Transverse colon (tissue), 4 donors: ENCODE measurements around the gene HNF1A. TPM values are rescaled to one million over a fixed set of nuclear protein-coding genes. Genes with fewer than 3 reads are reported as not detected.

Experiments
- DNase-seq: peaks from one replicate; pipeline ENCODE4 v3.0.0-alpha.2; 2019
- H3K27ac ChIP-seq, 4 donors: fragments of 200-600 bp; sonication (generic); 2 replicates each; pipeline ENCODE4 v1.5.1; 2016 to 2018; ENCODE audit warnings: inconsistent platforms in 4 of 4
- H3K27me3 ChIP-seq: fragments of 200-600 bp; sonication (generic); 2 replicates; pipeline ENCODE4 v1.5.1; 2017; ENCODE audit warnings: inconsistent platforms
- H3K36me3 ChIP-seq, 4 donors: fragments of 200-600 bp; sonication (generic); 2 replicates each; pipeline ENCODE4 v1.5.1; 2017 to 2019; ENCODE audit warnings: inconsistent platforms in 4 of 4
- H3K4me1 ChIP-seq, 4 donors: fragments of 200-600 bp; sonication (generic); 2 replicates each; pipeline ENCODE4 v1.5.1; 2017 to 2020; ENCODE audit warnings: inconsistent platforms in 4 of 4
- H3K4me3 ChIP-seq, 4 donors: fragments of 200-600 bp; sonication (generic); 1 replicate in 1 of 4; 2 replicates in 3 of 4; pipeline versions ENCODE4 v1.5.1 to v1.6.1; 2017 to 2019; ENCODE audit warnings: inconsistent platforms in 4 of 4
- H3K9me3 ChIP-seq, 2 donors: fragments of 200-600 bp; sonication (generic); 2 replicates each; pipeline ENCODE4 v1.5.1; 2017 to 2019; ENCODE audit warnings: inconsistent platforms in 2 of 2
- CTCF ChIP-seq, 5 experiments: fragments of 200-600 bp in 3 of 5; fragments of 450-650 bp in 2 of 5; sonication (generic) in 3 of 5; IDR thresholded peaks; 1 replicate in 2 of 5; 2 replicates in 3 of 5; pipeline ENCODE4 v1.5.1; 2016 to 2017; ENCODE audit warnings: antibody characterized with exemption in 5 of 5, inconsistent platforms in 3 of 5, mild to moderate bottlenecking in 2 of 5, moderate library complexity in 1 of 5
- EP300 ChIP-seq: sonication (generic); formaldehyde crosslinking; IDR thresholded peaks from one replicate; pipeline ENCODE4 v1.6.1; 2017; ENCODE audit warnings: antibody characterized with exemption, low read depth
- POLR2A ChIP-seq: fragments of 450-650 bp; IDR thresholded peaks from one replicate; pipeline ENCODE4 v1.6.1; 2016; ENCODE audit warnings: antibody characterized with exemption, mild to moderate bottlenecking, moderate library complexity
- POLR2AphosphoS5 ChIP-seq, 3 donors: sonication (generic); formaldehyde crosslinking; IDR thresholded peaks; one replicate each; pipeline ENCODE4 v1.6.1; 2016; ENCODE audit warnings: antibody characterized with exemption in 3 of 3
- WGBS, 2 donors: methylation state at CpG; one replicate each; pipeline ENCODE4 v1.1.5; 2018; ENCODE audit warnings: low coverage in 1 of 2; 5-methylcytosine and 5-hydroxymethylcytosine counted together
- in situ Hi-C, 4 donors: fragments of 200-750 bp; cut with MboI; loops; one replicate each; pipeline versions ENCODE4 v1.15.0 to v1.15.1; 2017; ENCODE audit warnings: low sequenced_read_pairs in 3 of 4, low pct_ligation_motif_present in 1 of 4, low pct_unique_long_range_greater_than_20kb in 1 of 4
- intact Hi-C: fragments of 100-400 bp; cut with DNase I; formaldehyde crosslinking; loops from one replicate; pipeline ENCODE4 v1.15.1; 2023; ENCODE audit warnings: low total_unique reads
- total RNA-seq, 4 donors: library from RNA; depleted of rRNA; stranded (reverse); fragments of >200 nt; gene quantifications; one replicate each; pipeline ENCODE4 v1.1.0, GENCODE V29; 2016

The HNF1A gene
- total RNA-seq, 4 donors from 2014 or later = 16.5 to 71.4 (median 23.6) TPM

DNA sequence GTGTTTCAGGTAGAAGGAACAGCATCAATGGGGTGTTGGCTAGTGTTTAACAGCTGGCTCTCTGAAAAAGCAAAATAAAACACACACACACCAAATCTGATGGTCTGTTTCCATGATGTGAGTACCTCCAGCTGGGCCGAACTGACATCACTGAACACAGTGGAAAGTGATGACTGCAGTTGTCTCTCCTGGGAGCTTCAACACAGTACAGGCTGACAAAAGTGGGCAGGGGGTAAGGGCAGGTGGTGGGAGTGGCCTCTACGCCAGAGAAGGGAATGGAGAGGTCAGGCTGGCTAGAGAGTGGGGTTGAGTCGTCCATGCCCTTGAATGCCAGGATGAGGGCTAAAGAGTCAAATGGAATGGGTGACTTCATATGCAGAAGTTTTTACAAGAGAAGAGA lies 8.0 kb upstream of the HNF1A start:
- H3K4me1 ChIP-seq = peaks cover 0 to 8% (median 0%) of the 10 kb centered on the region in 4 donors
- H3K9me3 ChIP-seq = no peaks in the 10 kb centered on the region
- no peak overlapping the region for H3K4me3 ChIP-seq
- no peaks in the 10 kb centered on the region for H3K27me3 ChIP-seq
- WGBS, 2 donors = 59 to 100% methylated on average over 1 to 3 of the region's 3 CpGs
- TF ChIP-seq POLR2AphosphoS5 (IDR thresholded peaks at IDR 0.05) = no peak
- no peak for TF ChIP-seq EP300
- in situ Hi-C loops = loop anchor here in 3 of 4 donors (25.0 kb wide), 1 partner anchor 333 kb away; the partner anchor contains the start of gene CABP1 (in 3 of the 3)
- intact Hi-C loops = loop anchor here (5.0 kb wide), 1 partner anchor 323 kb away; no protein-coding TSS in a partner anchor
- H3K36me3 ChIP-seq = peaks cover 0 to 10% (median 1%) of the 10 kb centered on the region in 4 donors
- DNase-seq = no peak
- no peak overlapping the region for H3K27ac ChIP-seq

DNA sequence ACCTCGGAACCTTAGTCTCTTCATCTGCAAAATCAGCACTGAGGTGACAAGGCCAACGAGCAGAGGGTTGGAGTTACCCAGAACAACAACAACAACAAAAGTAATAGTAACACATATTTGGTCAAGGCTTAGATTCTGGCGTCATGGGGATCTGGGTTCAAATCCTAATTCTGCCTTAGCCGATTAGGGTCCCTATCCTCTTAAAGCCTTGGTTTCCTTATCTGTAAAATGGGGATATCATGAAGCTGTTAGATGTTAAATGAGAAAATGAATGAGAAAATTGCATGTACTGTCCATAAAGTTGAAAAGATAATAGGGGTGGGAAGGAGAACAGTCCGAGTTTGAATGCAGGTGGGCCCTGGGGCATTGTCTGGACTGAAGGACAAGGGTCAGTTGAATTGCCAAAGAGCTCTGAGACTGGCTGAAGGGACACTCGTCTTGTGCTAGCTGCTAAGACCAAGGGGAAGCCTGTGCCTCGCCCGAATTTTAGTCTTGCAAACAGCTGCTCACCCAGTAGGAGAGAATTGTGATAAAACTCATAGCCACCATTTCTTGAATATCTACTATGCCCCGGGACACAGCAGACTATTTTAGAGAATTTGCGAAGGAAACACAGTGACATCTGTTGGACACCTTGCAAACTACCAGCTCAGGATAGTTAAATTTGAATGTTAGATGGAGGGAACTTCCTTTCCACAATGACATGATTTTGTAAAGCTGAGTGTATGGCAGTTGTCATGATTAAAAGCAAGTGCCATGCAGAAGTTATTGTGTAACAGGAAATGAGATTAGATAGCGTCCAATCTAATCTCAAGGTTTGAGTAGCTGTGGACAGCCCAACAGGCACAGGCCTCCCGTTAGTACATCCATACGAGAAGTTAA lies 6.8 kb upstream of the HNF1A start:
- in situ Hi-C loops (loop anchor here in 3 of 4 donors (25.0 kb wide), 1 partner anchor 334 kb away; the partner anchor contains the start of gene CABP1 (in 3 of the 3)), intact Hi-C loops (loop anchor here (5.0 kb wide), 1 partner anchor 324 kb away; no protein-coding TSS in a partner anchor)
- Histone ChIP-seq H3K36me3 (peaks cover 0 to 10% (median 1%) of the 10 kb centered on the region in 4 donors), H3K9me3 (no peaks in the 10 kb centered on the region), H3K4me1 (peaks cover 0 to 10% (median 0%) of the 10 kb centered on the region in 4 donors), H3K27me3 (no peaks in the 10 kb centered on the region), H3K27ac (no peak overlapping the region), H3K4me3 (no peak overlapping the region)
- 12 to 33% methylated on average over 10 to 13 of the region's 13 CpGs for WGBS, 2 donors
- TF ChIP-seq POLR2AphosphoS5 (IDR thresholded peaks at IDR 0.05) (no peak), POLR2A (no peak), CTCF (IDR thresholded peaks at IDR 0.05) (peak; percentile 63 to 74 (median 68)), EP300 (no peak)
- DNase-seq = no peak

DNA sequence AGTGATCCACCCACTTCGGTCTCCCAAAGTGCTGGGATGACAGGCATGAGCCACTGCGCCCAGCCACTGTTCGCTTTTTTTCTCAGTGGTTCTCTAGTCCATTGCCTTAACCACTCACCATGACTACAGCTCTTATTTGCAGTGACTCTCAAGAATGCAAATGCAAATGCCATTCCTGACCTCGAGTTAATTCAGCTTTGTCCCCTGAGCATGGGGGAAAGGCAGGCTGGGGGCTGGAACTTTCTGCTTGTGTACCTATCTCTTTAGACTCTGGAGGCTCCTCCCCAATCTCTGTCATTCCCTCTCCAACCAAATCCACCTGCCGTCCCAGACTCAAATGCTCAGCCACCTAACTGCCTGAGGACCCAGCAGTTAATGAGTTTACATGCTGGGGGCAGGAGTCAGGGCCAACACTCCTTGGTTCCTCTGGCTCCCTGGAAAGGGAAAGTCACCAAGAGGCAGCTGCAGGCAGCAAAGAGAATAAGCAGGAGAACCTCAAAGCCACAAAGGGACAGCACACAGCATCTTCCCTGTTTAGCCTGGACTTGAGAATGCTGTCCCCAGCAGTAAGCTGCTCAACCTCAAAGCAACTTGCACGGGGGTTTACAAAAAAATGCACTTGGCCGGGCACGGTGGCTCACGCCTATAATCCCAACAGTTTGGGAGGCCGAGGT lies 5.3 kb upstream of the HNF1A start:
- DNase-seq = no peak
- TF ChIP-seq EP300 = no peak
- no peak for TF ChIP-seq CTCF (IDR thresholded peaks at IDR 0.05)
- no peak for TF ChIP-seq POLR2AphosphoS5 (IDR thresholded peaks at IDR 0.05)
- no peak for TF ChIP-seq POLR2A
- Histone ChIP-seq H3K4me1 (peaks cover 0 to 23% (median 4%) of the 10 kb centered on the region in 4 donors), H3K9me3 (no peaks in the 10 kb centered on the region), H3K27ac (no peak overlapping the region), H3K27me3 (no peaks in the 10 kb centered on the region), H3K36me3 (peaks cover 0 to 10% (median 1%) of the 10 kb centered on the region in 4 donors), H3K4me3 (no peak overlapping the region)
- in situ Hi-C loops (loop anchor here in 3 of 4 donors (25.0 kb wide), 1 partner anchor 336 kb away; the partner anchor contains the start of gene CABP1 (in 3 of the 3)), intact Hi-C loops (loop anchor here (5.0 kb wide), 1 partner anchor 326 kb away; no protein-coding TSS in a partner anchor)
- WGBS, 2 donors = 50% methylated on average over 4 to 8 of the region's 10 CpGs

DNA sequence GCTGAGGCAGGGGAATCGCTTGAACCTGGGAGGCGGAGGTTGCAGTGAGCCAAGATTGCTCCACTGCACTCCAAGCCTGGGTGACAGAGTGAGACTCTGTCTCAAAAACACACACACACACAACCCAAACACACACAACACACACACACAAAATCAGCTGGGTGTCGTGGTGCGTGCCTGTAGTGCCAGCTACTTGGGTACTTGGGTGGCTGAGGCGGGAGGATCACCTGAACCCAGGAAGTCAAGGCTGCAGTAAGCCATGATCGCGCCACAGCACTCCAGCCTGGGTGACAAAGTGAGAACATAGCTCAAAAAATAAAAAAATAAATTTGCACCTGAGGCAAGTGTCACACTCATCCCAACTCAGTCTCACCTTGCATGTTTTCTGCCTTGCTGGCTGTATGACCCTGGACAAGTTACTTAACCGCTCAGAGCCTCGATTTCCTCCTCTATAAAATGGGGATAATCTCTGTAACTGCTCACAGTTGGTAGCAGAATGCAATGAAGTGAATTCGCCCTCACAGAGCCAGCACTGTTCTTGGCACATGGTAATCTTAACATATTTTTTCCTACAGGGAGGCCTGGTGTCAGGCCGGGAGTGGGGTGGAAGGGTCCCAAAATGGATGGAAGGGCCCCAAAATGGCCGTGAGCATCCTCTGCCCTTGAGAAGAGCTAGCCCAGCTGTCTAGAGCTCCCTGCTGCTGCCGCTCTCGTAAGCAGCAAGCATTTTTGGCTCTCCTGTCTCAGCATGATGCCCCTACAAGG lies 630 bp upstream of the HNF1A start:
- peaks cover 0 to 30% (median 16%) of the 10 kb centered on the region in 4 donors for H3K4me1 ChIP-seq
- intact Hi-C loops = no loop called here
- peaks cover 0 to 5% (median 0%) of the 10 kb centered on the region in 4 donors for H3K36me3 ChIP-seq
- no peaks in the 10 kb centered on the region for H3K27me3 ChIP-seq
- DNase-seq = no peak
- H3K4me3 ChIP-seq = peak overlapping the region; percentile 20 to 58 (median 52)
- H3K27ac ChIP-seq = peak overlapping the region; percentile 83 to 93 (median 89)
- no peak for TF ChIP-seq POLR2A
- no peaks in the 10 kb centered on the region for H3K9me3 ChIP-seq
- in situ Hi-C loops = no loop called here
- 47 to 58% methylated on average over 7 to 14 of the region's 14 CpGs for WGBS, 2 donors
